Measurements from ENCODE around the gene CD74.

GRCh38 chr5:150449517-150450339 lies 37.0 kb upstream of the CD74 start, which contains the start of gene RPS14:
- TF ChIP-seq ATF3 (IDR thresholded peaks at IDR 0.05; ENCODE audit: insufficient read depth, low read depth, low read length) (0 out of 2 replicates have a peak, but pooled peaks have one; percentile 20), TCF12 (IDR thresholded peaks at IDR 0.05; ENCODE audit: low read depth, low read length) (no peak), RXRA (IDR thresholded peaks at IDR 0.05; ENCODE audit: insufficient read depth, low read depth, low read length) (no peak), BACH1 (IDR thresholded peaks at IDR 0.05; ENCODE audit: low read length) (peak; percentile 64; the same call in 1 of the 2 replicates), GTF2F1 (IDR thresholded peaks at IDR 0.05; ENCODE audit: borderline replicate concordance, low read depth, low read length) (peak; percentile 57; the same call in 1 of the 2 replicates), POLR2A (IDR thresholded peaks at IDR 0.05; ENCODE audit: control extremely low read depth in 1 of 2, low read depth in 2 of 2, low read length in 2 of 2) (peak; percentile 90 to 98), MAX (IDR thresholded peaks at IDR 0.05) (peak; percentile 57; the same call in 1 of the 2 replicates), HDAC2 (IDR thresholded peaks at IDR 0.05; ENCODE audit: borderline replicate concordance in 1 of 2, low read depth in 2 of 2, low read length in 2 of 2) (no peak), NANOG (IDR thresholded peaks at IDR 0.05; ENCODE audit: insufficient read depth, low read depth, low read length, poor library complexity, severe bottlenecking) (no peak), EP300 (IDR thresholded peaks at IDR 0.05; ENCODE audit: borderline replicate concordance in 1 of 2, low read depth in 2 of 2, low read length in 2 of 2) (peak in 1 of 2 experiments; percentile 21; a peak in 1 of 3 replicates)
- TF ChIP-seq, protein P1, sequence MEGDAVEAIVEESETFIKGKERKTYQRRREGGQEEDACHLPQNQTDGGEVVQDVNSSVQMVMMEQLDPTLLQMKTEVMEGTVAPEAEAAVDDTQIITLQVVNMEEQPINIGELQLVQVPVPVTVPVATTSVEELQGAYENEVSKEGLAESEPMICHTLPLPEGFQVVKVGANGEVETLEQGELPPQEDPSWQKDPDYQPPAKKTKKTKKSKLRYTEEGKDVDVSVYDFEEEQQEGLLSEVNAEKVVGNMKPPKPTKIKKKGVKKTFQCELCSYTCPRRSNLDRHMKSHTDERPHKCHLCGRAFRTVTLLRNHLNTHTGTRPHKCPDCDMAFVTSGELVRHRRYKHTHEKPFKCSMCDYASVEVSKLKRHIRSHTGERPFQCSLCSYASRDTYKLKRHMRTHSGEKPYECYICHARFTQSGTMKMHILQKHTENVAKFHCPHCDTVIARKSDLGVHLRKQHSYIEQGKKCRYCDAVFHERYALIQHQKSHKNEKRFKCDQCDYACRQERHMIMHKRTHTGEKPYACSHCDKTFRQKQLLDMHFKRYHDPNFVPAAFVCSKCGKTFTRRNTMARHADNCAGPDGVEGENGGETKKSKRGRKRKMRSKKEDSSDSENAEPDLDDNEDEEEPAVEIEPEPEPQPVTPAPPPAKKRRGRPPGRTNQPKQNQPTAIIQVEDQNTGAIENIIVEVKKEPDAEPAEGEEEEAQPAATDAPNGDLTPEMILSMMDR (IDR thresholded peaks at IDR 0.05; ENCODE audit: control extremely low read depth in 1 of 3, insufficient read depth in 1 of 3, low read depth in 1 of 3, low read length in 3 of 3): peak; percentile 78 to 93 (median 85)
